Measurements from ENCODE around the gene TUBGCP6.
A peak's percentile ranks its signal among the peaks of the same experiment; 100 is the strongest.
"Not testable (repeated sequence)": the region's sequence is repeated elsewhere in the genome, so short reads cannot be mapped to it uniquely, and the experiment has no call there.

TUBGCP6 gene

DNA sequence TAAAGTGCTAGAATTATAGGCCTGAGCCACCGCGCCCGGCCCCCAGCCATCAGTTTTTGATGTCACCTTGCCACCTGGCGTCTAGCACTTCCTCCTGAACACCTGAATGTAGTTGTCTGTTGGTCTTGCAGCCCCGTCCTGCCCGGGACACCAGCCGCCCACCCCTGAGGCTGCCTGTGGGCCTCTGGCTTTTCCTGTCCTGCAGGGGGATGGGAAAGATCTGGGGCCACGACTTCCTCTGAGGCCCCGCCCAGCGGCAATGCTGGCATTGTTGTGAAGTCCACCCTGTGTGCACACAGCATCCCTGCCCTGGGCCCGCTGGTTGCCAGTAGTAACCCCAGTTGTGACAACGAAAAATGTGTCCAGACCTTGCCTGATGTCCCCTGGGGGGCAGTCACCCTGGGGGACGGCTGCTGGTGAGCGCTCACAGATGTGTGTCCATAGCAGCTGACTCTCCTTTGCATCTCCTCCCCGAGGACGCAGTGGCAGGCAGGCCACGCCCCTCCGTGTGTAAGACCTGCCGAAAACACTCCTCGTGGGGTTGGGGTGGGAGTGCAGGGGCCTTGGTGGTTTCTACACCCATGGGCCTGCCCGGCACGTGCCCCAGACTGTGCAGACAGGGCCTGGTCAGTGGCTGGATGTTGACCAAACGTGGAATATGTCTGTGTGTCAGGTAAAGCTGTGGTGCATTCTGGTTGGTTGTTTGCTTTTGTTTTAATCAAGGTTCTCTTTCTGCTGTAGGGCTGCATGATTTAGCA, 37.3 kb downstream of the TUBGCP6 start:
- no peak for DNase-seq

GRCh38 chr22:50206599-50206998, 38.2 kb downstream of the TUBGCP6 start:
- no peak for DNase-seq

DNA sequence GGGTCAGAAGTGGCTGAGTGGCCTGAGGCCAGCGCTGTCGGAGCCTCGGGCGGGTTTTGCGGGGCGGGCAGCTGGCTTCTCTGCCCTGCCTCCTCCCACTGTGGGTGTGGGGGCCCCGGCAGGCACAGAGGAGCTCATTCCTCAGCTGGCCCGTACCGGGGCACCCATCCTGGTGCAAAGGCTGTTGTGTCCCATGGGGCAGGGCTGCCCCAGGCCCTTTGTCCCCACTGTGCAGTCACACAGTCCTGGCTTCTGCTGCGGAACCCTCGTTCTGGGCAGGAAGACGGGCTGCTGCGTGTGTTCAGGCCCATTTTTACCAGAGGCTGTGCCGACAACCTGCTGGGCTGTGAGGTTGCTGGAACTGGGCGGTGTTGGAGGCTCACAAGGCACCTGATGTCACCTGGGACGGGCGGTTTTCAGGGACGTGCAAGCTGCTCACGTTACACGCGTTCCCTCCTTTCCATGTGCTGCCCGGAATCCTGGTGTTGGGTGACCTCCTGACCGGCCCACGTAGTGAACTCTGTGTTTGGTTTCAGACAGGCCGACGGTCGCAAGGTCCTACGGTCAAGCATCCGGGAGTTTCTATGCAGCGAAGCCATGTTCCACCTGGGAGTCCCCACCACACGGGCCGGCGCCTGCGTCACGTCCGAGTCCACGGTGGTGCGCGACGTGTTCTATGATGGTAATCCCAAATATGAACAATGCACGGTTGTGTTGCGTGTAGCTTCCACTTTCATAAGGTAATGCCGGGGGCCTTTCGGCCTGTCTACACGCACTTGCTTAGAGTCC, 38.8 kb downstream of the TUBGCP6 start:
- DNase-seq = no peak

GRCh38 chr22:50204998-50205397, 39.8 kb downstream of the TUBGCP6 start:
- not testable (repeated sequence) for DNase-seq

DNA sequence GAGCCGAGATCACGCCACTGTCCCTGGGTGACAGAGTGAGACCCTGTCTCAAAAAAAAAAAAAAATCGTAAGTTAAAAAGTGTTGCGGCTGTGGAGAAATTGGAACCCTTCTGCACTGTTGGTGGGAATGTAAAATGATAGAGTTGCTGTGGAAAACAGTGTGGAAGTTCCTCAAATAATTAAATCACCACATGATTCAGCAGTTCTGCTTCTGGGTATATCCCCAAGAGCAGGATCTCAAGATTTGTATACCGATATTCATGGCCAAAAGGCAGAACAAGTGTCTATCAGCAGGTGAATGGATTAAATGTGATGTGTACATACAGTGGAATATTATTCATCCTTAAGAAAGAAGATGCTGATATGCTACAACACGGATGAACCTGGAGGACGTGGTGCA, 40.3 kb downstream of the TUBGCP6 start:
- no peak for DNase-seq

DNA sequence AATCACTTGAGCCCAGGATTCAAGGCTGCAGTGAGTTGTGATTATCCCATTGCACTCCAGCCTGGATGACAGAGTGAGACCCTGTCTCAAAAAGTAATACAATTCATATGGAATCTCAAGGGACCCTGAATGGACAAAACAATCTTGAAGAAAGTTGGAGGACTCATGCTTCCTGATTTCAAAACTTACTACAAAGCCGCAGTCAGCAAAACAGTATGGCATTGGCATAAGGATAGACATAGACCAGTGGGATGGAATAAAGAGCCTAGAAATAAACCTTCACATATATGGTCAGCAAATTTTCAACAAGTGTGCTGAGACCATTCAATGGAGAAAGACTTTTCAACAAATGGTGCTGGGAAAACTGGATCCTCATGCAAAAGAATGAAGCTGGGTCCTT, 41.5 kb downstream of the TUBGCP6 start:
- DNase-seq = no peak

DNA sequence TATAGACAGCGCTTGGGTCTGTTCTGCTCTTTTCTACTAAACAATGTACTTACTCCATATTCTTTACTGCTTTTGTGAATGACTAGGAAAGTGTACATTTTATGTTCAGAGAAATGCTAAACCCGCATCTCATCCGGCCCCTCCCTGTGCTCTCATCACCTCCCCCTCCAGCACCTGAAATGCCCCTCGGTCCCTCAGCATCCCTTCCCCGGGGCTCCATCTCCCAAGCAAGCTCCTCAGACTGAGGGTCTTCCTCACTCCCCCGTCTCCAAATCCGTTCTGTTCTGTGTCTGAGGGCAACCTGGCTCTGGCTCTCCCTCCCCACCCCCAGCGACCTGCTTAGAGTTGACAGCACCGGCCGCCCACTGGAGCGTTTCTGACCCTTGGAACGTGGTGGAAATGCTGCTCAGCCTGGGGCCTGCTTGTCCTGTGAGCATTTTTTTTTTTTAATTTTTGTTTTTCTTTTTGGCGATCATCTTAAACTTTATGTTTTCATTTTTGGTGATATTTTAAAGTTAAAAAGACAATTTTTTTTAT, 42.6 kb downstream of the TUBGCP6 start:
- DNase-seq = no peak

- no peak for DNase-seq
Measured at GRCh38 chr22:50201191-50202129, 43.4 kb downstream of the TUBGCP6 start.

- DNase-seq = peak; percentile 84
Measured at GRCh38 chr22:50200461-50201190, 44.2 kb downstream of the TUBGCP6 start, which contains the start of gene SELENOO. TSS of gene SELENOO (plus strand) at chr22:50201011. CDS start at chr22:50201037, 26 bp downstream.

DNA sequence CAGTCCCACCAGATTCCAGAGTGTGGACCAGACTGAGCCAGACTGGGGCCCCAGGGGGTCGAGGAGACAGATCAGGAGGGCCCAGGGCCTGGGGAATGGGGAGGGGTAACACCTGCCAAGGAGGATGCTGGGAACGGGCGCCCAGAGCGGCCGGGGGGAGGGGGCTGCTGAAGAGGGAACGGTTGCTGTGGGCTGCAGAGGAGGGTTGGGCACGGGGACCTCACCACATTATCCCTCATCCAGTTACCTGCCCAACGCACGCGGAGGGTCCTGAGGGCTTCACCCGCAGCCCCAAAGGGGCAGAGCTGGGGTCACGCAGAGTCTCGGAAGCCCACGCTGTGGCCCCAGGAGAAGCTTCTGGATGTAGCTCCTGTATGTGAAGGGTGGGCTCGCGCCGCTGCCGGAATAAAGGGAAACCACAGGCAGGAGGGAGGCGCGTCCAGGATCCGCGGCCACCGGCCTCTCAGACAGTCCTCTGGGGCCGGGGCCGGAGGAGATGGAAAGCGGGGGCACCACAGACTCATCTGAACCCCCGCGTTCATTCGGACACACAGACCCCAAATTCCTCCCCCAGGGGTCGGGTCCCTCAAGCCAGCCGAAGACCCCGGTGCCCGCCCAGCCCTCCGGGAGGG, 44.9 kb downstream of the TUBGCP6 start:
- no peak for DNase-seq

DNA sequence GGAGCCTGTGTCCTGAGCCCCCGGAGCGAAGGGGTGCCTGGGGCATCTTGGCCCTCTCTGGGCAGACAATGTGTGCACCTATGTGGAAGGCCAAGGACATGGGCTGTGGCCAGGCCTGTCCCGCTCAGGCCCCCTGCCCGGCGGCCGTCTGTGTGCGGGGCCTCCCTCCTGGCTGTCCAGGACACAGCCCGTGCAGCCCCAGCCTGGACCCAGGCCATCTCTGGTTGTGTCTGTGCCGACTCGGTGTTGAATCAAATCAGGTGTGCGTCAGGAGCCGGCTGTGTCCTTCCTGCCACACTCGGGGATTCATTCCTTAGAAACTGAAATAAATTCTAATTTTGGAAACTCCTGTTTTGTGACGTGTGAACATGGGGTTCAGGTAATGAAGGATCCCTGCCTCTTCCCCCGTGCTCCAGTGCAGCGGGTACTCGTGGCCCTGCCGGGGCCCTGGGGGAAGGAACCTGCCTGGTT, 45.5 kb downstream of the TUBGCP6 start:
- no peak for DNase-seq

GRCh38 chr22:50198624-50199017, 46.2 kb downstream of the TUBGCP6 start:
- no peak for DNase-seq

DNA sequence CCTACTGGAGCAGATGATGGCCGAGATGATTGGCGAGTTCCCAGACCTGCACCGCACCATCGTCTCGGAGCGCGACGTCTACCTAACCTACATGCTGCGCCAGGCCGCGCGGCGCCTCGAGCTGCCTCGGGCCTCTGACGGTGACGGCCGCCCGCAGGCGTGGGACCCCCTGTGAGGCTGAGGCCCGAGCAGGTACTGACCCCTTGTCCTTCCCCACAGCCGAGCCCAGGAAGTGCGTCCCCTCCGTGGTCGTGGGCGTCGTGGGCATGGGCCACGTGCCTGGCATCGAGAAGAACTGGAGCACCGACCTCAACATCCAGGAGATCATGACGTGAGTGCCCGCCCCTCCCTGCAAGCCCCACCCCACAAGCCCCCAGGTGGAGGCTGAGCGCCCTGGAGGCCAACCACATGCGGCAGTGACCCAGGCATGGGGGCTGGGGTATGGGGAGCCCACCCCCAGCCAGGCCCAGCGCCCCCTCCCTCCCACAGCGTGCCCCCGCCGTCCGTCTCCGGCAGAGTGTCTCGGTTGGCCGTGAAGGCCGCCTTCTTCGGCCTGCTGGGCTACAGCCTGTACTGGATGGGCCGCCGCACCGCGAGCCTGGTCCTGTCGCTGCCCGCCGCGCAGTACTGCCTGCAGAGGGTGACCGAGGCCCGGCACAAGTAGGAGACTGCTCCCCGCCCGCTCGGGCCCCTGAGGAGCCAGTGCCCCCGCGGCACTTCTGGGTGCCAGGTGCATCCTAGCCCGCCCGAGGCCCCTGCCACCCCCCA, 46.8 kb downstream of the TUBGCP6 start:
- DNase-seq = no peak

DNA sequence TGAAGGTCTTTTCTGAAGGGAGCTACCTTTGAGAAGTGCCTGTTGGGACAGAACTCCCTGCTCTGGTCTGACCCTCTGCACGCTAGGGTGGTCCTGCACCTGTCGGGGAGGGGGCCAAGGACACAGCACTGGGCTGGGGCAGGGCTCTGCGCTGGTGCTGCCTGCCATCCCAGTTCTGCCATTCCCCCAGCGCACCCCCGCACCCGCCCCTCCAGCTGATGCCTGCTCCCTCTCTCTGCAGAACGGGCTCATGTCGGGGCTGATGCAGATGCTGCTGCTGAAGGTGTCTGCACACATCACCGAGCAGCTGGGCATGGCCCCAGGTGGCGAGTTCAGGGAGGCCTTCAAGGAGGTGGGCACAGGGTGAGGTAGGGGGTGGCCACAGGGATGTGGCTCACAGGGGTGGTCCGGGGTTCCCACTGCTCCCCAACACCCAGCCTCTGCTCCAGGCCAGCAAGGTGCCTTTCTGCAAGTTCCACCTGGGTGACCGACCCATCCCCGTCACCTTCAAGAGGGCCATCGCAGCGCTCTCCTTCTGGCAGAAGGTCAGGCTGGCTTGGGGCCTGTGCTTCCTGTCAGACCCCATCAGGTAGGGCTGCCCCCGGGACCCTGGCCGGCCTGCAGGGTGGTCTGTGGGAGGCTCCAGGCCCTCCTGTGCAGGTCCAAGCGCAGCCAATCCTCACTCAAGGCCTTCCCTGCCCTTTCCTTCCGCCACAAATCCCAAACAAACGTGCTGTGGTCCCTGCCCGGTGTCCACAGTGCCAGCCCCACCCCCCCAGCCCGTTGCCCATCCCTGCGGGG, 47.6 kb downstream of the TUBGCP6 start:
- DNase-seq = no peak

DNA sequence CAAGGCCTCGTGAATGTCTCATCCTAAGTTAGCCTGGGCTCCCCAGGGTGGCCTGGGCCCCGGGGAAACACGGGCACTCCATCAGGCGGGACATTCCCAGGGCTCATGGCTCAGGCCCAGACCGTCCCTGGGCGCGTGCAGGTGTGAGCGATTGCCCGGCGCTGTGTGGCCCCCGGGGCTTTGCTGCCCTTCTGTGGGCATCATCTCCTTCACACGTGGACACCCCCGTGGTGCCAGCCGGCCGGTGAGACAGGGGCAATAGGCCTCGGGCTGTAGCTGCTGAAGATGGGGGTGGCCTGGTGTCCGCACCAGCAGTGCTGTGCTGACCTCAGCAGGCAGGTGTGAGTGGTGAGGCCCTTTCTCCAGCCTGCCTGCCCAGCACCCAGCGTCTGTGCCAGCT, 48.6 kb downstream of the TUBGCP6 start:
- DNase-seq = no peak

- DNase-seq = no peak
Measured at GRCh38 chr22:50194037-50194805, 50.6 kb downstream of the TUBGCP6 start.

- DNase-seq = no peak
Measured at GRCh38 chr22:50193621-50194020, 51.2 kb downstream of the TUBGCP6 start.

DNA sequence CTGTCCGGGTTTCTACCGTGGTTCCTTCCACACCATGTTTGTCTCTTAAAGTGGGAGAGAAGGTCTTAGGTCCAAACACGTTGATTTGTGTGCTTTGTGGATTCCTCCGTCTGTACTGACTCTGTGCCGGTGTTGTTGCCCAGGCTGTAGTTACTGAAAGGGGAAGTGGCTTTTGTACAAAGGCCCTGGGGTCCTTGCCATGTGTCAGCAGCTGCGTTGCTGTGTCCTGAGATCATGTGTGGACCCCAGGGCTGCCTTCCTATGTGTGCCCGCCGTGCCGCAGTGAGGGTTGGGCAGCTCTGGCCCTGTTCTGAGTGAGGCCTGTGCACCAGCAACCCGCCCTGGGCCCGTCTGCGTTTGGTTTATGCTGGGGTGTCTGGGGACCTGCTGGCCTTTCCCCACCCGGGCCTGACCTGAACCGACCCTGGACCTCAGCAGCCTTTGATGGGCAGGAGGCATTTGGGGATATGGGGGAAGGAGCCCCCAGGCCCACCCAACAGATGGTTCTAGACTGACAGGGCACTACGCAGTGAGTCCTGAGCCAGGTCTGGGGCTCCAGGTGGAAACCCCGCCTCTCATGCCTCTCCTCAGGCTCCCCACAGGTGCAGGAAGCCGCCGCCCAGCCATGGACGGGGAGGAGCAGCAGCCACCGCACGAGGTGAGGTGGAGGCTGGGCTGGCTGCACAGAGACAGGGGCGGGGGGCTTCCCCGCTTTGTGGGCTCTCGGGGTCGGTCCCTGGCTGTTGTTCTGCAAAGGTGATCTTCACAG, 52.2 kb downstream of the TUBGCP6 start:
- no peak for DNase-seq
